PC-3 (cell line): ENCODE results near the gene RNF215.

Experiments
- CTCF ChIP-seq: fragments of 300-600 bp; sonication (generic); conservative IDR thresholded peaks from 2 replicates; pipeline ENCODE4 v1.5.1; 2017; ENCODE audit warnings: antibody characterized with exemption, low read depth, mild to moderate bottlenecking, low read length
- EZH2 ChIP-seq: fragments of 300-600 bp; sonication (generic); IDR thresholded peaks from one replicate; pipeline ENCODE4 v1.6.1; 2017; ENCODE audit warnings: antibody characterized with exemption, mild to moderate bottlenecking, low read length; ENCODE audit not compliant: unreplicated experiment

DNA sequence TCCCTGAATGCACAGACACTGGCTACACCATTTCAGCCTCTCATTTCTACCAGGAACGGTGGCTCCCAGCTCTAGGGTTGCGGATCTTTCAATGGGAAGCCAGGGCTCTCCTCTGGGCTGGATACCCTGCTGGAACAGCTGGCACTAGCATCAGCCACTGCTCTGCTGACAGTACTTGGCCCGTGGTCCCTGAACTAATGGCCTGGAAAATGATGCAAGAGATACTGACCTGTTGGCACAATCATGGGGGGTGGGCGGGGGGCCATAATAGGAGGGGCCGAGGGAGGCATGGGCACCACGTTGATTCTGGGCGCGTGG, 49.8 kb downstream of the RNF215 start:
- TF ChIP-seq EZH2 (no peak), CTCF (no peak)
